ENCODE data around the gene MPZL2. TPM values are rescaled to one million over a fixed set of nuclear protein-coding genes. Genes with fewer than 3 reads are reported as not detected.

MPZL2 gene
- total RNA-seq, 1 donor from 2014 or later = 32.8 TPM

DNA sequence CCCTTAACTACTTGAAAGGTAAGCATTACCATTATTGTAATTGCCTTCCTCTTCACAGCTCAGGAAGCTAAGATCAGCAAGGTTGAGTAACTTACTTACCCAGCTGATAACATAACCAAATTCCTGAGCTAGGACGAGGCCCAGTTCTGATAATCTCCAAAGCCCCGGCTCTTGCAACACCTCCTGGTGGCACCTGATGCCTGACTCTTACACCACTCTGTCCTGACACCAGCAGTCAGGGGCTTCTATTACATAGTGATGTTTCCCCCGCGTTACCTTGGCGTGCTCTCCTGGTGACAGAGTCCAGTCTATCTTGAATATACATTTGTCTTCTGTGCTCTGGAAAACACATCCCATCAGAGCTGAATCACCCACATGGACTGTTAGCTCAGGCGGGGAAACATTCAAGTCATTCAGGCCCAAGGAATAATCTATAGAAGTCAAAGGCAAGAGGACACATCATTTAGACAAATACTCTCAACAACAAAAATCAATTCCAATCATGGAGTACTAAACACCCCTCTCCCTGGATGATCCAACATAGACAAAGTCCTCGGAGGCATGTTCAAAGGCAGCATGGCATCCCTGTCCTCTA lies 51.9 kb downstream of the MPZL2 start:
- no peak for DNase-seq (ENCODE audit: low spot score in 2 of 2, unreplicated experiment in 2 of 2)

DNA sequence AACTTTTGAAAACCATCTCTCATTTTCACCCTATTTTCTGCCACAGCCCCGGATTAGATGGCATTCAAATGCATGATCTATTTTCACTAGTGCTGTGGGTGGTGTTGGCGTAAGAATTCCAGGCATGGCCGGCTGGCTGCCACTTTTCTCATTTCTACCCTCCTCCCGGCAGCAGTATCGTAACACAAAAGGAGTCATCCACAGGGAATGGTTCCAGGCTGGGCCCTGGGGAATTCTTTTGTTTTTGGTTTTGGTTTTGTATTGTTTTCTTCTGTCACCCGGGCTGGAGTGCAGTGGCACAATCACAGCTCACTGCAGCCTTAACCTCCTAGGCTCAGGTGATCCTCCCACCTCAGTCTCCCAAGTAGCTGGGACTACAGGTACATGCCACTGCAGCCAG lies 53.1 kb downstream of the MPZL2 start:
- no peak overlapping the region for H3K27ac Mint-ChIP-seq

More for the DNA sequence above, 51.9 kb downstream of the MPZL2 start:
- peaks cover 6% of the 10 kb centered on the region for H3K4me1 Mint-ChIP-seq
- H3K4me3 Mint-ChIP-seq = no peak overlapping the region
- H3K9me3 Mint-ChIP-seq = peaks cover 5% of the 10 kb centered on the region
- TF ChIP-seq, protein P1, sequence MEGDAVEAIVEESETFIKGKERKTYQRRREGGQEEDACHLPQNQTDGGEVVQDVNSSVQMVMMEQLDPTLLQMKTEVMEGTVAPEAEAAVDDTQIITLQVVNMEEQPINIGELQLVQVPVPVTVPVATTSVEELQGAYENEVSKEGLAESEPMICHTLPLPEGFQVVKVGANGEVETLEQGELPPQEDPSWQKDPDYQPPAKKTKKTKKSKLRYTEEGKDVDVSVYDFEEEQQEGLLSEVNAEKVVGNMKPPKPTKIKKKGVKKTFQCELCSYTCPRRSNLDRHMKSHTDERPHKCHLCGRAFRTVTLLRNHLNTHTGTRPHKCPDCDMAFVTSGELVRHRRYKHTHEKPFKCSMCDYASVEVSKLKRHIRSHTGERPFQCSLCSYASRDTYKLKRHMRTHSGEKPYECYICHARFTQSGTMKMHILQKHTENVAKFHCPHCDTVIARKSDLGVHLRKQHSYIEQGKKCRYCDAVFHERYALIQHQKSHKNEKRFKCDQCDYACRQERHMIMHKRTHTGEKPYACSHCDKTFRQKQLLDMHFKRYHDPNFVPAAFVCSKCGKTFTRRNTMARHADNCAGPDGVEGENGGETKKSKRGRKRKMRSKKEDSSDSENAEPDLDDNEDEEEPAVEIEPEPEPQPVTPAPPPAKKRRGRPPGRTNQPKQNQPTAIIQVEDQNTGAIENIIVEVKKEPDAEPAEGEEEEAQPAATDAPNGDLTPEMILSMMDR (IDR thresholded peaks at IDR 0.05; ENCODE audit: unreplicated experiment) = no peak
- peaks cover 80% of the 10 kb centered on the region for H3K27me3 Mint-ChIP-seq (ENCODE audit: low read depth)
- no peaks in the 10 kb centered on the region for H3K36me3 Mint-ChIP-seq
- H3K27ac Mint-ChIP-seq = no peak overlapping the region

DNA sequence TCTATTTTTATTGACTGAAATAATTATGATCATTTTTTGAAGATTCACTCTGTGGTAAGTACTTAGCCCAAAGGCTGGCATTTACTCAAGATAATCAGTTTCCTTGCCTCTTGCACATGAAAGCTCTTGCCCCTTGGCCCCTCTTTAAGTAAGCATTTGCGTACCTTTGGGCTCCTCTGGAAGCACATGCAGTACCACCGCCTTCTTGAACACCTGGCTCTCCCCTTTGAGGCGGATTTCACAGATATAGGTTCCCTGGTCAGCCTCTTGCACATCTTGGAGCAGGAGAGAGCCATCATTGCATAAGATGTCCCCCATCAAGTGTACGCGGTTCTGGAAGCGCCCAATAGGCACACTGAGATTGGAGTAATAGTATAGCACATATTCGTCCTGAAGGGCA lies 53.8 kb downstream of the MPZL2 start:
- Mint-ChIP-seq H3K9me3 (peaks cover 5% of the 10 kb centered on the region), H3K4me1 (no peaks in the 10 kb centered on the region), H3K27me3 (ENCODE audit: low read depth) (peaks cover 91% of the 10 kb centered on the region), H3K27ac (no peak overlapping the region), H3K4me3 (no peak overlapping the region), H3K36me3 (no peaks in the 10 kb centered on the region)
- TF ChIP-seq, protein P1 (IDR thresholded peaks at IDR 0.05; ENCODE audit: unreplicated experiment) = no peak
- DNase-seq (ENCODE audit: low spot score in 2 of 2, unreplicated experiment in 2 of 2) = no peak

More for the DNA sequence above, 53.1 kb downstream of the MPZL2 start:
- no peak overlapping the region for H3K4me3 Mint-ChIP-seq
- peaks cover 5% of the 10 kb centered on the region for H3K9me3 Mint-ChIP-seq
- peaks cover 87% of the 10 kb centered on the region for H3K27me3 Mint-ChIP-seq (ENCODE audit: low read depth)
- H3K4me1 Mint-ChIP-seq = no peaks in the 10 kb centered on the region
- TF ChIP-seq, protein P1 (IDR thresholded peaks at IDR 0.05; ENCODE audit: unreplicated experiment) = no peak
- DNase-seq (ENCODE audit: low spot score in 2 of 2, unreplicated experiment in 2 of 2) = no peak
- H3K36me3 Mint-ChIP-seq = no peaks in the 10 kb centered on the region

DNA sequence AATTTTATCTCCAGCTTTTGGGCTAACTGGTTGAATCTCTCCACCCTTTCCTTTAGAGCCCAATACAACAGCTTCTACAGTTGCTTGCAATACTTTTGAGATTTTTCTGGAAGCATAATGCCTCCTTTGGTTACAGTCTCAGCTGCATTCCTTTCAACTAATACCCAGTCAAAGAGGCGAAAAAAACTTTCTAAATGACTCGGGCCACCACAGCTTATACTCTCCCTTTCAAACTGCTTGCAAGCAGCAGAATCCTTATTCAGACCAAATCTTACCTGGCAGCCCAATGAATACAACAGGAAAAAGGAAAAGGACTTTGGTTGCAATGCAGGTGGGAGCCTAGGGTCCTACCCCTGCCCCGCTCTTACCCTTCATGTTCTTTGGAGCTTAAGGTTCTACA lies 55.1 kb downstream of the MPZL2 start:
- TF ChIP-seq, protein P1 (IDR thresholded peaks at IDR 0.05; ENCODE audit: unreplicated experiment) = no peak
- H3K9me3 Mint-ChIP-seq = no peaks in the 10 kb centered on the region
- no peak for DNase-seq (ENCODE audit: low spot score in 2 of 2, unreplicated experiment in 2 of 2)
- no peak overlapping the region for H3K27ac Mint-ChIP-seq
- no peak overlapping the region for H3K4me3 Mint-ChIP-seq
- peaks cover 83% of the 10 kb centered on the region for H3K27me3 Mint-ChIP-seq (ENCODE audit: low read depth)
- H3K4me1 Mint-ChIP-seq = no peaks in the 10 kb centered on the region
- H3K36me3 Mint-ChIP-seq = no peaks in the 10 kb centered on the region

DNA sequence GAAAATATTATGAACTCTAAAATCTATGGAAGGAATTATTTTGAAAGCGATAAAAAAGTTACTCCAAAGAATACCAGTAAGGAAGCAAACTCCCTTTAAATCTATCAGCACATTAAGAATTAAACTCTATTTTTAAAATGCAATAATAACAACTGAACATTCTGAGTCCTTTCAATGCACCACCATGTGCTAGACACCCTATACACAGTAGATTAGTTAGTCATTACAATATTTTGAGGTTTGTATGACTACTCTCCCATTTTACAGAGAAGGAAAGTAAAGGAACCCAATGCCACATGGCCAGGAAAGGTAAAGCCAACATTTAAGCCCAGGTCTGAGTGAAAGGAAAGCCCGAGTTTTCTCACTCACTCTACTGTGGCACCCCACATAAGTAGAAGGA lies 57.0 kb downstream of the MPZL2 start:
- Mint-ChIP-seq H3K27me3 (ENCODE audit: low read depth) (peaks cover 63% of the 10 kb centered on the region), H3K36me3 (no peaks in the 10 kb centered on the region), H3K4me1 (no peaks in the 10 kb centered on the region), H3K4me3 (no peak overlapping the region), H3K9me3 (no peaks in the 10 kb centered on the region), H3K27ac (no peak overlapping the region)
- TF ChIP-seq, protein P1 (IDR thresholded peaks at IDR 0.05; ENCODE audit: unreplicated experiment) = no peak
- DNase-seq (ENCODE audit: low spot score in 2 of 2, unreplicated experiment in 2 of 2) = no peak
